ENCODE measurements around the gene DCAF6.

The DCAF6 gene

GRCh38 chr1:168092566-168093355, 156.3 kb downstream of the DCAF6 start:
- peak; percentile 25; the same call in 1 of the 2 replicates for TF ChIP-seq CTCF (IDR thresholded peaks at IDR 0.05; ENCODE audit: low read depth, low read length)
- no peak overlapping the region for H3K4me3 ChIP-seq (ENCODE audit: low read depth, low read length)

GRCh38 chr1:168093616-168094015, 157.1 kb downstream of the DCAF6 start:
- no peak for TF ChIP-seq CTCF (IDR thresholded peaks at IDR 0.05; ENCODE audit: low read depth, low read length)
- H3K4me3 ChIP-seq (ENCODE audit: low read depth, low read length): no peak overlapping the region

- TF ChIP-seq CTCF (IDR thresholded peaks at IDR 0.05; ENCODE audit: low read depth, low read length): no peak
- no peak overlapping the region for H3K4me3 ChIP-seq (ENCODE audit: low read depth, low read length)
Observed at GRCh38 chr1:168095476-168095875, 159.0 kb downstream of the DCAF6 start.

- TF ChIP-seq CTCF (IDR thresholded peaks at IDR 0.05; ENCODE audit: low read depth, low read length): no peak
- no peak overlapping the region for H3K4me3 ChIP-seq (ENCODE audit: low read depth, low read length)
Observed at GRCh38 chr1:168096296-168097165, 160.0 kb downstream of the DCAF6 start.

- no peak for TF ChIP-seq CTCF (IDR thresholded peaks at IDR 0.05; ENCODE audit: low read depth, low read length)
- no peak overlapping the region for H3K4me3 ChIP-seq (ENCODE audit: low read depth, low read length)
Observed at GRCh38 chr1:168097921-168098528, 161.5 kb downstream of the DCAF6 start.

GRCh38 chr1:168098534-168099320, 162.2 kb downstream of the DCAF6 start:
- no peak overlapping the region for H3K4me3 ChIP-seq (ENCODE audit: low read depth, low read length)
- TF ChIP-seq CTCF (IDR thresholded peaks at IDR 0.05; ENCODE audit: low read depth, low read length): no peak

All from WI38 (cell line).